Measurements from ENCODE around the gene WFDC8.

Gene WFDC8

DNA sequence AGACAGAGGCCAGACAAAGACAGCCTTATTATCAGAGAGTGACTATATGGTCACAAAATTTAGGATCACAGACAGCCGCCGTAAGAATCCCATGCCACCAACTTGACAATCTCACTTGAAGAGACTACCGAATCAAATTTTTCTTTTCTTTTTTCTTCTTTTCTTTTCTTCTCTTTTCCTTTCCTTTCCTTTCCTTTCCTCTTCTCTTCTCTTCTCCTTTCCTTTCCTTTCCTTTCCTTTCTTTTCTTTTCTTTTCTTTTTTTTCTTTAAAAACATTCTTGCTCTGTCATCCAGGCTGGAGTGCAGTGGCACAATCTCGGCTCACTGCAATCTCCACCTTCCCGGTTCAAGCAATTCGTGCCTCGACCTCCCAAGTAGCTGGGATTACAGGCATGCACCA, 30.7 kb downstream of the WFDC8 start:
- no peak for DNase-seq (ENCODE audit: low read depth, low spot score)

DNA sequence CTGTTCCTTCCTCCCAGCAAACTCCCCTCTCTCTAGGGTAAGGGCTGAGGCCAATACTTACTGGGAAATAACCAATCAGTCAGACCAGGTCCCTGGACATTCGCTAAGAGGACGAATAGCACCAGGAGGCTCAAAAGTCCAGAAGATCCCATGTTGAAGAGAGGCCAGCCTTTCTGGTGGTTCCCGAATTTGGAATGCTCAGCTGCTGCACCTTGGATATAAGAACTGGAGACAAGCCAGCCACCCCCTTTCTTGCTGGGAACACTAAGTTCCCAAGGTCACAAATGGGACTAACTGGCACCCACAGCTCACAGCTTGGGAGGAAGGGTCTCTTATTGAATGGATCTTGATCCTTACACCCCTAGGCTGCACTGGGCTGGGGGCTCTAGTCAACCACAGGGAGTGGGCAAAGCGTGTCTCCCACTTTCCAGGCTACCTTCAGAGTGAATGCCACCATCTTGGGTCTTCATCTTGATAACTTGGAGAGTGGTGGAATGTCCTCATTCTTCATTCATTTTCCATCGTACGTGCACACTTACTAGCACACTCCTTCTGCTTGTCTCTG, 31.8 kb downstream of the WFDC8 start, which contains the start of gene EPPIN:
Gene EPPIN, minus strand, starts transcription at position 196 of the 565 bp plus-strand sequence. Its CDS starts 44 bp downstream, at position 152.
- no peak for DNase-seq (ENCODE audit: low read depth, low spot score)

- DNase-seq (ENCODE audit: low read depth, low spot score) = peak; percentile 40
Measured at GRCh38 chr20:45545754-45546453, 33.2 kb downstream of the WFDC8 start.

GRCh38 chr20:45545351-45545750, 33.7 kb downstream of the WFDC8 start:
- DNase-seq (ENCODE audit: low read depth, low spot score) = no peak

DNA sequence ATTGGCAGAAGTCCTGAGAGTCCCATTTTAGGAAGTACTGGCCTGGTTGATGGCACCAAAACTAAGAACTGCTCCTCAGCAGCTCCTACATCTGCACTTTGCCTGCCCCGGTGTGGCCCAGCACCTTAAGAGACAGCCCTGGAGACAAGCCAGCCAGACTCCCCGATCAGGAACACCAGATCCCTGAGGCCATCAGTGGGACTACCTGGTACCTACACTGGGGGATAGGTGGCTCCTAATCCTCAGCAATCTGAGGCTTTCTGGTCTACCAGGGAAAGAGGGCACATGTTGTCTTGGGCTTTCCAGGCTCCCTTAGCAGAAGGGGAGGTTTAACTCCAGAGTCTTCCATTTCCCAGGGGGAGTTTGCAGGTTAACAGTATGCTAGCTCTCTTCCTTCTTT, 39.7 kb downstream of the WFDC8 start, which contains the start of gene WFDC6:
Gene WFDC6, minus strand, starts transcription at position 101 of the 400 bp plus-strand sequence. Its CDS starts 75 bp downstream, at position 26.
- DNase-seq (ENCODE audit: low read depth, low spot score) = no peak

GRCh38 chr20:45538209-45538799, 40.8 kb downstream of the WFDC8 start:
- DNase-seq (ENCODE audit: low read depth, low spot score) = no peak

GRCh38 chr20:45527294-45527693, 51.8 kb downstream of the WFDC8 start:
- no peak for DNase-seq (ENCODE audit: low read depth, low spot score)

DNA sequence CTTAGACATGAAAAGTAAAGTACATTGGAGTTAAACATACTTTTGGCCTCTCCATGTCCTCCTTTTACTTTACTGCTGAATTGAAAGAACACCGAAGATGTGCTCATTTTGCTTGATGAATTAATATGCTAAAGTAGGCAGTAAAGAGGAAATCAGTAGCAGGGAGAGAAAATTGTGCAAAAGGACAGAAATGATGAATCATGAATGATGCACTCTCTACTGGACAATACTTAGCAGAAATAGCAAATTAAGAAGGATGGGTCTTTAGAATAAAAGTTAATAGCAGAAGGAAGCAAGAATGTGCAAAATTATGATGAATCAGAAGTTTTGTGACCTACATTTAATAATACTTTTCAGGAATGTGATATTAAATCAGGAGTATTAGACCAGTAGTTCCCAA, 55.3 kb downstream of the WFDC8 start:
- no peak for DNase-seq (ENCODE audit: low read depth, low spot score)

- DNase-seq (ENCODE audit: low read depth, low spot score) = peak; percentile 17
Measured at GRCh38 chr20:45518282-45518681, 60.8 kb downstream of the WFDC8 start.

DNA sequence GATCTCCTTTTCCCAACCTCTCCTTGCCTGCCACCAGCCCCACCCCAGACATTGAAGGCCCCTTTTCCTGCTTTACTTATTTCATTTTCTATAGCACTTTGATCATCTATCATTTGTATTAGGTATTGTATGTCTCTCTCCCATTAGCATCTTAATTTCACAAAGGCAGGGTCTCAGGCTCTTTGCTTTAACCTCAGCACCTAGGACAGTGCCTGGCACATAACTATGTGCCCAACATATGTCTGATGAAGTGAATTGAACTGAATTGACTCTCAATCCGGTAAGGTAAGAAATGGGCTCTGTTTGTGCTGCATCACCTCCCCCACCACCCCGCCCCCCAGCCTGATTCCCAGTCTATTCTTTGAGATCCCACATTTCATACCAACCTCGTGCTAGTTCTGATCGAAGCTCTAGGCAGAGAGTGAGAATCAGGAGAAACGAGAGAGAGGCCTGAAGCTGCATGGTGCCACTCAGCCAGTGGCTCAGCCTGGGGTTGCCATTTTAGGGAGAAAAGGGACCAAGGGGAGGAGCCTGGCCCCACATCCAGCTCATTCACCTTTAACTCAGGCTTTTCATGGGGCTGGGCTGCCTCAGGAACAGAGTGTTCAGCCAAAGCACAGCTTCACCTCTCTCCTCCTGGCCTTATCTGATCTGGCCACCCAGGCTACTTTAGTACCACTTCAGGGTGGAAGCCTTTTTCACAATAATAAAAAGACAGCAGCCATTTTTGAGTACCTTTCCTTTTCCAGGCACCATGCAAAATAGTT, 63.8 kb downstream of the WFDC8 start, which contains the start of gene SPINT3:
Gene SPINT3, minus strand, starts transcription at position 476 of the 767 bp plus-strand sequence. Its CDS starts 14 bp downstream, at position 462.
- DNase-seq (ENCODE audit: low read depth, low spot score) = no peak

DNA sequence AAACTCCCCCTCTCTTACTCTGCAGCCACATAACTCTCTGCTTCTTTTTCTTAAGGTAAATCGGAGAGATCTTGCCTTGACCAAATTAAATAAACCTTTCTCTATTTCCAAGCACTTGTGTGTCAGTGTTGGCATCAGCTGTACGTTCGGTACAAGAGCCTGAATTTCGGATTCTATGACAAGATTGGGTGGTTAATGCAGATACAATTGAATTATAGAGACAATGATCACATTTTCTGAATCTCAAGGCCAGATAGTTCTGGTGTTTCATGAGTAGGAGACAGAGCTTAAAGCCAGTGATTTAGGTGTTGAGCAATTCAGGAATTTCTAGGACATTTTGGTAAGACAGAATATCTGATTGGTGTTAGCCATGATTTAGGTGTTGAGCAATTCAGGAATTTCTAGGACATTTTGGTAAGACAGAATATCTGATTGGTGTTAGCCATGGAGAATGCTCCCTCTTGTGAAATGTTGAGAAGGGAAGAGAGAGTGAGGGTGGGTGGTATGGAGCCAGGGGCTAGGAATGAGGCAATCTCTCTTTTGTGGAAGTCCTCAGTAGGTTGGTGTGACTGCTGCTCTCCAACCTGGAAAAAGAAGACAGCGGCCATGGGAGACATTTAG, 68.7 kb downstream of the WFDC8 start:
- no peak for DNase-seq (ENCODE audit: low read depth, low spot score)

GRCh38 chr20:45509091-45509490, 70.0 kb downstream of the WFDC8 start:
- no peak for DNase-seq (ENCODE audit: low read depth, low spot score)

- no peak for DNase-seq (ENCODE audit: low read depth, low spot score)
Measured at GRCh38 chr20:45508068-45508886, 70.8 kb downstream of the WFDC8 start.

GRCh38 chr20:45507011-45507820, 71.9 kb downstream of the WFDC8 start:
- DNase-seq (ENCODE audit: low read depth, low spot score) = no peak

GRCh38 chr20:45506398-45506797, 72.7 kb downstream of the WFDC8 start:
- DNase-seq (ENCODE audit: low read depth, low spot score) = no peak

DNA sequence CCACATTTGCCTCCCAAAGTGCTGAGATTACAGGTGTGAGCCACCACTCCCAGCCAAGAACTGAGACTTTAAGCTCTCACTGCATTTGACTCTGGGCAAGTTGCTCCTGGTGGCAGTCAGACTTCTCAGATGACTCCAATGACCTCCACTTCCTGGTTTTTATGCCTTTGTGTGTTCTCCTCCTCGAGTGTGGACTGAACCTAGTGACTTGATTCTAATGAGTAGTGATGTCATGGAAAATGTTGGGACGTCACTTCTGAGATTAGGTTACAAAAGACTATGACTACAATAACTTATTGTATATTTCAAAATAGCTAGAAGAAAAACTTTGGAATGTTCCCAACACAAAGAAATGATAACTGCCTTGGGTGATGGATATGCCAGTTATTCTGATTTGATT, 75.7 kb downstream of the WFDC8 start:
- DNase-seq (ENCODE audit: low read depth, low spot score) = no peak

- DNase-seq (ENCODE audit: low read depth, low spot score) = no peak
Measured at GRCh38 chr20:45502561-45502960, 76.5 kb downstream of the WFDC8 start.
